ENCODE measurements around the gene FUT2.
"Not testable (repeated sequence)": the region's sequence is repeated elsewhere in the genome, so short reads cannot be mapped to it uniquely, and the experiment has no call there.

Gene FUT2

GRCh38 chr19:48695743-48696352 is at the start of gene FUT2:
Gene FUT2, plus strand, starts transcription at chr19:48695971. Its CDS starts 6,986 bp downstream, at chr19:48702957.
- no peak for DNase-seq (ENCODE audit: low read depth, low spot score)

- DNase-seq (ENCODE audit: low read depth, low spot score): peak; percentile 77
Measured at GRCh38 chr19:48646001-48646721, 49.6 kb upstream of the FUT2 start, which contains the start of gene CA11. Gene CA11, minus strand, starts transcription at chr19:48646187. Its CDS starts 555 bp downstream, at chr19:48645632.

GRCh38 chr19:48646722-48647216 is 49.0 kb upstream of the FUT2 start:
- no peak for DNase-seq (ENCODE audit: low read depth, low spot score)

- DNase-seq (ENCODE audit: low read depth, low spot score): no peak
Measured at GRCh38 chr19:48648134-48648533, 47.6 kb upstream of the FUT2 start.

GRCh38 chr19:48650974-48651682 is 44.6 kb upstream of the FUT2 start:
- DNase-seq (ENCODE audit: low read depth, low spot score): no peak

- no peak for DNase-seq (ENCODE audit: low read depth, low spot score)
Measured at GRCh38 chr19:48651683-48652048, 44.1 kb upstream of the FUT2 start.

GRCh38 chr19:48654299-48655059 is 41.3 kb upstream of the FUT2 start:
- DNase-seq (ENCODE audit: low read depth, low spot score): no peak

GRCh38 chr19:48656840-48657474 is 38.8 kb upstream of the FUT2 start:
- DNase-seq (ENCODE audit: low read depth, low spot score): no peak

- DNase-seq (ENCODE audit: low read depth, low spot score): not testable (repeated sequence)
Measured at GRCh38 chr19:48657828-48658227, 37.9 kb upstream of the FUT2 start.

GRCh38 chr19:48658483-48658882 is 37.3 kb upstream of the FUT2 start:
- no peak for DNase-seq (ENCODE audit: low read depth, low spot score)

- DNase-seq (ENCODE audit: low read depth, low spot score): no peak
Measured at GRCh38 chr19:48659768-48660167, 36.0 kb upstream of the FUT2 start.

GRCh38 chr19:48660852-48661710 is 34.7 kb upstream of the FUT2 start:
- peak; percentile 70 for DNase-seq (ENCODE audit: low read depth, low spot score)

GRCh38 chr19:48661711-48662090 is 34.1 kb upstream of the FUT2 start:
- no peak for DNase-seq (ENCODE audit: low read depth, low spot score)

- DNase-seq (ENCODE audit: low read depth, low spot score): no peak
Measured at GRCh38 chr19:48663667-48664066, 32.1 kb upstream of the FUT2 start.

- no peak for DNase-seq (ENCODE audit: low read depth, low spot score)
Measured at GRCh38 chr19:48664476-48664875, 31.3 kb upstream of the FUT2 start.

GRCh38 chr19:48665786-48666185 is 30.0 kb upstream of the FUT2 start:
- DNase-seq (ENCODE audit: low read depth, low spot score): no peak

- DNase-seq (ENCODE audit: low read depth, low spot score): no peak
Measured at GRCh38 chr19:48668332-48668731, 27.4 kb upstream of the FUT2 start.

- no peak for DNase-seq (ENCODE audit: low read depth, low spot score)
Measured at GRCh38 chr19:48668761-48669160, 27.0 kb upstream of the FUT2 start.

GRCh38 chr19:48669903-48670668 is 25.7 kb upstream of the FUT2 start:
- DNase-seq (ENCODE audit: low read depth, low spot score): no peak

Measured in smooth muscle cell of the brain vasculature (primary cell).